Measurements from ENCODE around the gene DNHD1. TPM values are rescaled to one million over a fixed set of nuclear protein-coding genes. Genes with fewer than 3 reads are reported as not detected.

Gene DNHD1
- total and polyA plus RNA-seq, 2 of the 8 experiments (the other 6 are each of a cell fraction or from before 2014, with no cell fraction given) = 5.0 to 6.8 TPM

DNA sequence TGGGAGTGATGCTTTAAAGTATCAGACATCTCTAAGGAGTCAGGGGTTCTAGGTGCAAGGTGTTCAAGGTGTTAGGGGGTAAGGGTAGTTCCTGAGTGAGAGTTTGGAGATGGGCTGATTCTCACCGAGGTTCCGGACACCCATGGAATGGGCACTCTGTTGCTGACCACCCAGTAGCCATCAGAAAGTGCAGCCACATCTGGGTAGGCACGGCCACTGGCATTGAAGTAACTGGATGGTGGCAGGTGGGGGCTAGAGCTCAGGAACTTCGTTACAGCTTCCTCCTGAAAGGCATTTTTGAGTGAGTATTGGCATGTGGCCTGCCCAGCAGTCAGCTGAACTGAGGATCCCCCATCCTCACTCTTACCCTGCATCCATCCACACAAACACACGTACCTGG is 118.0 kb downstream of the DNHD1 start:
- H3K9ac ChIP-seq (replicated peaks in 1 of 4; ENCODE audit: extremely low read depth in 1 of 4, low read depth in 3 of 4, low read length in 3 of 4) = no peak overlapping the region
- H2AK5ac ChIP-seq (ENCODE audit: low read depth, low read length) = no peak overlapping the region
- H3K79me2 ChIP-seq (ENCODE audit: control insufficient read depth in 1 of 2, insufficient read depth in 2 of 2, low read length in 2 of 2) = peaks cover 0 to 15% of the 10 kb centered on the region in 2 experiments; a peak in 2 of 4 replicates
- H3K4me1 ChIP-seq (replicated peaks in 1 of 4; ENCODE audit: control insufficient read depth in 3 of 4, insufficient read depth in 4 of 4, low read length in 3 of 4) = peaks cover 4 to 15% (median 8%) of the 10 kb centered on the region in 4 experiments; a peak in 6 of 7 replicates
- no peak overlapping the region for H3K27ac ChIP-seq (ENCODE audit: low read depth, low read length)
- no peak overlapping the region for H3K18ac ChIP-seq (ENCODE audit: extremely low read depth, low read length)
- H3K56ac ChIP-seq (replicated peaks; ENCODE audit: insufficient read length, low read depth, low read length) = no peak overlapping the region
- no peaks in the 10 kb centered on the region for H3K9me3 ChIP-seq (ENCODE audit: insufficient read depth in 2 of 2, low read depth in 1 of 2, low read length in 1 of 2)
- no peak overlapping the region for H2AFZ ChIP-seq (ENCODE audit: low read length)
- no peaks in the 10 kb centered on the region for H3K27me3 ChIP-seq (replicated peaks in 1 of 4; ENCODE audit: control insufficient read depth in 3 of 4, extremely low read depth in 1 of 4, insufficient read depth in 3 of 4, low read length in 3 of 4)
- no peak overlapping the region for H2BK5ac ChIP-seq (ENCODE audit: low read depth, low read length)
- no peak overlapping the region for H3K14ac ChIP-seq (ENCODE audit: insufficient read length)
- no peak overlapping the region for H4K5ac ChIP-seq (ENCODE audit: insufficient read length, low read depth, low read length)
- peaks cover 17% of the 10 kb centered on the region for H3K23me2 ChIP-seq (ENCODE audit: low read depth, low read length)
- no peak overlapping the region for H2BK12ac ChIP-seq (ENCODE audit: low read depth, low read length)
- no peak overlapping the region for H3K4me3 ChIP-seq (ENCODE audit: extremely low read depth in 1 of 4, insufficient read depth in 2 of 4, low read depth in 3 of 4, low read length in 4 of 4)
- FAIRE-seq (no peak), DNase-seq (ENCODE audit: low read depth in 1 of 2, low spot score in 2 of 2) (no peak)
- H3K23ac ChIP-seq (ENCODE audit: insufficient read length) = no peak overlapping the region
- no peak overlapping the region for H2BK20ac ChIP-seq (ENCODE audit: low read length)
- H4K8ac ChIP-seq (ENCODE audit: extremely low read depth, insufficient read depth, low read length) = no peak overlapping the region
- POLR2A ChIA-PET (ENCODE audit: partially characterized antibody) = no interaction called here
- no peak overlapping the region for H2BK120ac ChIP-seq (replicated peaks; ENCODE audit: low read depth, low read length)
- H3K4me2 ChIP-seq (ENCODE audit: insufficient read depth in 1 of 2, low read depth in 2 of 2, low read length in 2 of 2) = no peak overlapping the region
- no peaks in the 10 kb centered on the region; the same call in none of the 2 replicates for H3K79me1 ChIP-seq (ENCODE audit: low read depth, low read length)
- 97% methylated on average over 5 of the region's 5 CpGs; no CpG with 5 or more reads in 1 of the 2 experiments for WGBS, 2 experiments (ENCODE audit: extremely low coverage in 1 of 2, insufficient coverage in 1 of 2, insufficient read length in 1 of 2, insufficient replicate concordance in 2 of 2, low coverage in 1 of 2, low lambda C conversion rate in 2 of 2, missing lambda C conversion rate in 1 of 2)
- no peak overlapping the region for H4K91ac ChIP-seq (replicated peaks; ENCODE audit: insufficient read length, low read length)
- H2BK15ac ChIP-seq (ENCODE audit: low read length) = no peak overlapping the region
- H3K4ac ChIP-seq (replicated peaks; ENCODE audit: insufficient read length, low read depth, low read length) = no peak overlapping the region
- no peaks in the 10 kb centered on the region for H4K20me1 ChIP-seq (replicated peaks in 1 of 2; ENCODE audit: control insufficient read depth in 1 of 2, insufficient read depth in 2 of 2, low read length in 2 of 2)
- CTCF ChIA-PET (ENCODE audit: partially characterized antibody) = interaction anchor here (1.6 kb wide), 1 partner anchor 65 kb away, joined by 3 read pairs; no protein-coding TSS in a partner anchor
- peaks cover 8 to 15% (median 12%) of the 10 kb centered on the region in 4 experiments; a peak in 7 of 8 replicates for H3K36me3 ChIP-seq (ENCODE audit: control insufficient read depth in 2 of 4, insufficient read depth in 4 of 4, low read length in 3 of 4)
- TF ChIP-seq TEAD4 (IDR thresholded peaks at IDR 0.05; ENCODE audit: low read depth, low read length) (no peak), SAP30 (IDR thresholded peaks at IDR 0.05; ENCODE audit: insufficient read depth, insufficient replicate concordance, low read length) (no peak), BRCA1 (IDR thresholded peaks at IDR 0.05; ENCODE audit: low read depth, low read length) (no peak), EZH2 (IDR thresholded peaks at IDR 0.05; ENCODE audit: low read depth, low read length, severe bottlenecking) (no peak), SIX5 (IDR thresholded peaks at IDR 0.05; ENCODE audit: low read depth, low read length) (no peak), NRF1 (IDR thresholded peaks at IDR 0.05; ENCODE audit: low read depth, low read length) (no peak)
- TF ChIP-seq, protein P1, sequence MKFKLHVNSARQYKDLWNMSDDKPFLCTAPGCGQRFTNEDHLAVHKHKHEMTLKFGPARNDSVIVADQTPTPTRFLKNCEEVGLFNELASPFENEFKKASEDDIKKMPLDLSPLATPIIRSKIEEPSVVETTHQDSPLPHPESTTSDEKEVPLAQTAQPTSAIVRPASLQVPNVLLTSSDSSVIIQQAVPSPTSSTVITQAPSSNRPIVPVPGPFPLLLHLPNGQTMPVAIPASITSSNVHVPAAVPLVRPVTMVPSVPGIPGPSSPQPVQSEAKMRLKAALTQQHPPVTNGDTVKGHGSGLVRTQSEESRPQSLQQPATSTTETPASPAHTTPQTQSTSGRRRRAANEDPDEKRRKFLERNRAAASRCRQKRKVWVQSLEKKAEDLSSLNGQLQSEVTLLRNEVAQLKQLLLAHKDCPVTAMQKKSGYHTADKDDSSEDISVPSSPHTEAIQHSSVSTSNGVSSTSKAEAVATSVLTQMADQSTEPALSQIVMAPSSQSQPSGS (IDR thresholded peaks at IDR 0.05; ENCODE audit: low read length) = no peak

Data from H1 (cell line).